Muscle of leg (tissue), 11 donors: ENCODE measurements around the gene ZNF423. TPM values are rescaled to one million over a fixed set of nuclear protein-coding genes. Genes with fewer than 3 reads are reported as not detected.

Source experiments
- DNase-seq: peaks from one replicate; pipeline ENCODE4 v3.0.0; 2013
- H3K27ac ChIP-seq: one replicate; pipeline ENCODE4 v1.5.1; 2013; ENCODE audit warnings: mild to moderate bottlenecking, low read length, control low read depth
- H3K27me3 ChIP-seq: one replicate; pipeline ENCODE4 v1.6.1; 2013; ENCODE audit warnings: low read length; ENCODE audit not compliant: control insufficient read depth, insufficient read depth
- H3K36me3 ChIP-seq: one replicate; pipeline ENCODE4 v1.6.1; 2013; ENCODE audit warnings: low read length; ENCODE audit not compliant: control insufficient read depth, insufficient read depth
- H3K4me1 ChIP-seq: one replicate; pipeline ENCODE4 v1.6.1; 2013; ENCODE audit warnings: low read length; ENCODE audit not compliant: control insufficient read depth, insufficient read depth
- H3K4me3 ChIP-seq: one replicate; pipeline ENCODE4 v1.5.1; 2013; ENCODE audit warnings: low read length, control low read depth
- H3K9me3 ChIP-seq: replicated peaks from 2 replicates; pipeline ENCODE4 v1.6.1; 2013; ENCODE audit warnings: low read depth, low read length; ENCODE audit not compliant: control insufficient read depth
- WGBS: methylation state at CpG from one replicate; pipeline ENCODE4 v1.1.5; 2013; ENCODE audit warnings: missing lambda C conversion rate; ENCODE audit not compliant: insufficient coverage; 5-methylcytosine and 5-hydroxymethylcytosine counted together
- polyA plus RNA-seq, 8 donors: library from polyadenylated mRNA; unstranded; fragments of 120-200 nt; gene quantifications; one replicate each; pipeline versions ENCODE4 v1.2.1 to v1.2.3, GENCODE V29; 2013; ENCODE audit warnings: inconsistent platforms in 1 of 8, low replicate concordance in 1 of 8; ENCODE audit not compliant: insufficient read length in 8 of 8, insufficient read depth in 1 of 8
- total RNA-seq: library from RNA; stranded (reverse); fragments of 120-200 nt; gene quantifications from one replicate; pipeline ENCODE4 v1.2.4, GENCODE V29; 2013

ZNF423 gene
- total and polyA plus RNA-seq, 9 donors = 15.8 to 30.0 (median 25.5) TPM

DNA sequence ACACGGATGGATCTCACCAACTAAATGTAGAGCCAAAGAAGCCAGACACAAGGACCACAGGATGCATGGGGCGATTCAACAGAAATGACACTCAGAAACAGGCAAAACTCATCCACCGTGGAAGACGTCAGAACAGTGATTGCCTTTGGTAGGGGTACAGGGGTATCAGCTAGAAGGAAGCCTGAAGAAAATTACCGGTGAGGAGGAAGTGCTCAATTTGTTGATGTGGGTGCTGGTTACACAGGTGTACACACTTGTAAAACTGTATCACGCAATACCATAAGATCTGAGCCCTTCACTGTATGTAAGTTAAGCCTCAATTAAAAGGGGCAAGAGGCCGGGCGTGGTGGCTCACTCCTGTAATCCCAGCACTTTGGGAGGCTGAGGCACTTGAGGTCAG lies 256.2 kb downstream of the ZNF423 start:
- Histone ChIP-seq H3K27me3 (no peaks in the 10 kb centered on the region), H3K9me3 (no peaks in the 10 kb centered on the region), H3K27ac (no peak overlapping the region), H3K4me1 (peaks cover 32% of the 10 kb centered on the region), H3K36me3 (no peaks in the 10 kb centered on the region), H3K4me3 (no peak overlapping the region)
- DNase-seq = no peak
- WGBS = 96% methylated on average over 4 of the region's 8 CpGs

DNA sequence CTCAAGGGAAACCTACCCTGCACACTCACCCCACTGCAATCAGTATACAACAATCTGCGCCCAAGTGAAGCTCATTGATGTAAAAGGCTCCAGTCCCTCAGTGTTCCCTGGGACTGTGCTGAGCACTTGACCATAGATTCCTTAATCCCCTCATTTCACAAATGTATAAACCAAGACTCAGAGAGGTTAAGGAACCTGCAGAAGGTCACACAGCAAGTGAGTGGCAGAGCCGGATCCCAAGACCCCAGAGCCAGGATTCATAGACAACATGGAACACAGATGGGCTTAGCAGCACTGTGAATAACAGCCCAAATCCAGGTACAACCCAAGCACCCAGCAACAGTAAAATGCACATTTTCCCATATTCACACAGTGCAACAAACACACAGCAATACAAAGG lies 256.6 kb downstream of the ZNF423 start:
- WGBS = 95% methylated on average over 2 of the region's 2 CpGs
- Histone ChIP-seq H3K9me3 (no peaks in the 10 kb centered on the region), H3K4me1 (peaks cover 35% of the 10 kb centered on the region)

DNA sequence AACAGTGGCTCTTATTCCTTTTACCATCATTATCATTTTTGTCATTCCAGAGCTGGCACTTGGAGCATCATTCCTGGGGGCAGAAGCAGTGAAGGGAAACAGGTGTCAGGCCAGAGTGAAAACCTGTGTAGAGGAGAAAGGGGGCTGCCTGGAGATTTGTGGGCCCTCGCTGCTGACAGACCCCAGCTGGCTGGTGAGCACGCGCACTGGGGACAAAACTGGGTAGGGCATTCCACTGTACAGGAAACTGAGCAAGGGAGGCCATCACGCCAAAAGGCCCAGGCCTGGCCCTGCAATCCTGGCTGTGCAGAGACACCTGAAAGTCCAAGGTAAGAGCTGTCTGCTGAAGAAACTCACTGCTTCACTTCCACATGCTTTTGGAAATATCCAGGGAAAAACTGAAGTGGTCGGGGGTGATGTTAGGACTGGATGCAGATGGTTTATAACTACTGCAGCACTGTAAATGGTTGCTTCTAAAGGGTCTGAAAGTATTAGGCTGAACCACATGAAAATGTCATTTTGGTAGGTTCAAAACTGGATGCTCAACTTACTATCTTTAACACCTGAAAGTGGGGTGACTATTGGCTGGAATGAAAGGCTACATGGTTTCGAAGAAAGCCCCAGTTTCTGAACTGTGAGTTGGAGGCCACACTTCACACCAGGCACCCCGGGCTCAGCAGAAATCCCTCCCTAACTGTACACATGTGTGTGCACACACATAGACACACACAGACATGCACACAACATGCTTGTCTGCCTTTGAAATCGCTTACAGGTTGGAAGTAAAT lies 257.3 kb downstream of the ZNF423 start:
- Histone ChIP-seq H3K4me1 (peaks cover 42% of the 10 kb centered on the region), H3K27me3 (no peaks in the 10 kb centered on the region), H3K36me3 (no peaks in the 10 kb centered on the region), H3K27ac (no peak overlapping the region), H3K9me3 (no peaks in the 10 kb centered on the region), H3K4me3 (no peak overlapping the region)
- no peak for DNase-seq
- WGBS = 57% methylated on average over 4 of the region's 8 CpGs

More for the DNA sequence above, 256.6 kb downstream of the ZNF423 start:
- no peak overlapping the region for H3K27ac ChIP-seq
- no peaks in the 10 kb centered on the region for H3K36me3 ChIP-seq
- H3K27me3 ChIP-seq = no peaks in the 10 kb centered on the region
- DNase-seq = no peak
- H3K4me3 ChIP-seq = no peak overlapping the region

DNA sequence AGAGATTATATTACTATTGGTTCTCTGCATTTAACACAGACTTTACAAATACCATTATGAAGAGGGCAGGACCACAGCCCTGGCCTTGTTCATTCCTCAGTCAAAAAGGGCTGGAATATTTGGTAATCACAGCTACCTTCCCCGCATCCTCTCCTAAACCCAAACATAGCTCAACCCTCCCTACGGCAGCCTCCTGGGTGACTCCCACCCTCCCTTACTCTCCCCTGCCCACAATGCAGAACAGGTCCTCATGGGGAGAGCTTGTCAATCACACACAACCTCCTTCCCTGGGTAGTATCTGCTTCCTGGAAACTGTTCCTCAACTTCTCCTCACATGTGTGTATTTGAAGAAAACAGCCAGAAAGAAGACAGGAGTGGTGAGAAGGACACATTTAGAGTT lies 258.1 kb downstream of the ZNF423 start:
- Histone ChIP-seq H3K4me3 (no peak overlapping the region), H3K27me3 (no peaks in the 10 kb centered on the region), H3K36me3 (no peaks in the 10 kb centered on the region), H3K4me1 (peaks cover 46% of the 10 kb centered on the region), H3K27ac (peak overlapping the region; percentile 80), H3K9me3 (no peaks in the 10 kb centered on the region)
- no peak for DNase-seq
- 100% methylated on average over 1 of the region's 2 CpGs for WGBS

DNA sequence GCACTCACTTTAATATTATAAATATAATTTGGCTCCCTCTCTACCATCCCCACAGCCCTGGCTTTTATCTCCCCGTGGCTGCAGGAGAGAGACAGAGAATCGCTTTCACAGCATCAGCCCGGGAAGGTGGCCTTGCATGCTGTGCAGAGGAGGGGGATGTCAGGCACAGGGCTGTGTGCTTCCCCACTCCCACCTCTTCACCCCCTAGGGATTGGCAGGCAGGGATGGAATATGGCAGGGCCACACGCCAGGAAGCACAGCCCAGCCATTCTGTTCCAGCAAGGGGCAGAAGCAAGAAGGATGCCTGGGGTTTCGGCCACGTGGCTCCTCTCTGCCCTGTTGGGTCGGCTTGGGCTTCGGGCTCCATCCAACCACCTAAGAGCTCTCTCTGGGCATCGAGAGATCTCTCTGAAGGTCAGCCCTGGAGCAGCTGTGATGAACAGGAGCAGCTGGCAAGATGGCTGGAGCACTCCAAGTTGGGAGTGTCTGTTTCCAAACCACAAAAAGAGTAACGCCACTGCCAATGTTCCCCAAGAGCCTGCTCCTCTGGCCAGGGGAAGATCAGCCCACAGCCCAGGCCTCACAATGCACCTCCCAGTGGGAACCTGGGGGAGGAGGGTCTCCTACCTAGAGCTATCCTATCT lies 259.1 kb downstream of the ZNF423 start:
- Histone ChIP-seq H3K36me3 (no peaks in the 10 kb centered on the region), H3K27ac (peak overlapping the region; percentile 80), H3K4me3 (no peak overlapping the region), H3K4me1 (peaks cover 52% of the 10 kb centered on the region), H3K27me3 (no peaks in the 10 kb centered on the region), H3K9me3 (no peaks in the 10 kb centered on the region)
- 20% methylated on average over 2 of the region's 10 CpGs for WGBS
- DNase-seq = peak; percentile 83

DNA sequence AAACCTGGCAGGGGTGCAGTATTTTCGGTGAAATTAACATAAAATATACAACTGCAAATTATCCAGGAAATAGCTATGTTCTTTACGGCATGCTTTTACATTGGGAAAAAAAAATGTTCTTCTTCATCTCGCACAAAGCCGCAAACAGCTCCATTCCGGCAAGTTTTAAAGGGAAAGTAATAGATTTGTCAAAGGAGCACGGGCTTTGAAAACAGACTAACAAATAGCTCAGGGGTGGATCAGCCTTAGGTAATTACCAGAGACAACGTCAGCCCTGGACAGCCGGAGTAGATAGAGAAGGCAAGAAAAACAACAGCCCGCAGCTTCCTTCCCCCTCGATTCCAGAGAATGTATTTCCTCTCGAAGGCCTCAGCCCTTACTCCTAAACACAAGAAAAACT lies 259.8 kb downstream of the ZNF423 start:
- Histone ChIP-seq H3K9me3 (no peaks in the 10 kb centered on the region), H3K27me3 (no peaks in the 10 kb centered on the region), H3K4me1 (peaks cover 52% of the 10 kb centered on the region), H3K36me3 (no peaks in the 10 kb centered on the region), H3K27ac (peak overlapping the region; percentile 80), H3K4me3 (no peak overlapping the region)
- peak; percentile 78 for DNase-seq
- WGBS = 0% methylated on average over 3 of the region's 11 CpGs

DNA sequence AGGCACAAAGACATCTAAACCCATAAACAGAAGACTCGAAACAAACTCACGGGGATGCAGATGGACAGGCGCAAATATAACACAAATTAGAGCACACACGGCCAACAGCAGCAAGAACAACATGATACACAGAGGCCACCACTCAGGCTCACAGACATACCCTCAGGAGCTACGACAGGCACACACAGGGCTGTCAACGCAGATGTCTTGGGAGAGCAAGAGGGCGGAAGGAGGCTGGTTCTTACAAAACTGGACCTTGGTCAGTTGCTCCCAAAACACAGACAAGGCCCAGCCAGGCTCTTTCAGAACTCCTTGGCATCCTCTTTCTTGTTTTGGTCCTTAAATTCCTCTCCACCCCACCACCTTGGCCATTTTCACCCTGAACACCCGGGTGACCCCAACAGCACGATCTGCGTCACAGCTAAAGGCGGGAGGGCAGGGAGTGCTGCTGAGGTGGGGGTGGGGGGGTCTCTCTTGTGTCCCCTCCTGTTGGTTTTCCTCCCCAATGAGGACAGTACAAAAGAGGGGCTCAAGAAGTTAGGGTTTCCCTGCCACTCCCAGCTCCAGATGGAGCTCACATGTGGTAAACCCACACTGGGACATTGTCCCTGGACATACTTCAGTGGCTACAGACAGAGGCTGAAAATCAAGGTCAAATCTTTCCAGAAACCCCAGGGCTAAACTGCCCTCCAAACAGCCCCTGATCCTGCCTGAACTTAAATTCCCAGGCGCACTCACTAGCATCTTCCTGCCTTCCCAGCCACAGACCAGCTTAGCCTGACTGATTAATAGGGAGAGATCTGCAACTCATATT lies 261.0 kb downstream of the ZNF423 start:
- peak overlapping the region; percentile 80 for H3K27ac ChIP-seq
- WGBS = 76% methylated on average over 4 of the region's 12 CpGs

DNA sequence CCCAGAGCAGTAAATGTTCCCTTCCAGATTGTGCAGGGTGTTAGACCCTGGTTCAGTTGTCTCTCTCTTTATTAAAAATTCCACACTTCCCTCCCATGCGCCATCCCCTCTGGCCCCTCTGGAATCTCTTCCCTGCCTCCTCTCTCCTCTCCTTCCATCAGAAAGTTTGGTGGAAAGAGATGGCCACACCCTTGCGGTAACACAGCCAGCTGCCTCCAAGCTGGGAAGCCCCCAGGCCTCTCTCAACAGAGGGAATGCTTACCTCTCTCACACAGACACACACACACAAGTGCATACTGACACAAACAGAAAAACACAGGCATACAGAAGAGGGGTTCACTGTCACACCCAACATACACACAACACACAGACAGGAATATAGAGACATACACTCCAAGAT lies 261.8 kb downstream of the ZNF423 start:
- no CpG with 5 or more reads among the region's 2 CpGs for WGBS
- Histone ChIP-seq H3K36me3 (no peaks in the 10 kb centered on the region), H3K9me3 (no peaks in the 10 kb centered on the region), H3K27me3 (no peaks in the 10 kb centered on the region), H3K27ac (peak overlapping the region; percentile 80), H3K4me3 (no peak overlapping the region), H3K4me1 (peaks cover 67% of the 10 kb centered on the region)
- peak; percentile 48 for DNase-seq

More for the DNA sequence above, 261.0 kb downstream of the ZNF423 start:
- Histone ChIP-seq H3K4me3 (no peak overlapping the region), H3K27me3 (no peaks in the 10 kb centered on the region), H3K36me3 (no peaks in the 10 kb centered on the region), H3K9me3 (no peaks in the 10 kb centered on the region), H3K4me1 (peaks cover 60% of the 10 kb centered on the region)
- DNase-seq = no peak

DNA sequence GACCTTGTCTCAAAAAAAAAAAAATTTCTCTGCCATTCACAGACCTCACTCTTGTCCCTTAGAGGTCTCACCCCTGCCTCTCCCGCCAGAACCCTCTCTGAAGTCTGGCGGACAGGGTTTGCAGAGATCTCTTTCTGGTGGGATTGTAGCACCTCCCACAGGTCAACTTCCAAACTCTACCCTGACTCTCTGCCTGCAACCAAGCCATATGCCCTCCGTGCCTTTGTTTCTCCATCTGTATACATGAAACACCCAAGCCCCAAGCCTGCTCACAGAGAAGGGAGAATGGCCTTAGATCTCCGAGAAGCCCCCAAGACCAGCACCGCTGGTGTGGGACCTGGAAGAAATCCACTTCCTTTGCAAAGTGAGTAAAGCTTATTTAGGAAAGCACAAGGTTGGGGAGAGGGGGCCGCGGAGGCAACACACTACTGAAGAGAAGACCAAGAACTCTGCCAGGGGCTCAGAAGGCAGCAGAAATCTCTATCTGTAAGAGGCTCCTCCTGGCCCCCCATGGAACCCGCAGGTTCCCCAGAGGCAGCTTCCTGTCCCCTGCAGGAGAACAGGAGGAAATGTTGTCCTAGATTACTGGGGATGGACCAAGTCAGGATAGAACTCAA lies 262.4 kb downstream of the ZNF423 start:
- peaks cover 69% of the 10 kb centered on the region for H3K4me1 ChIP-seq
- no peak overlapping the region for H3K4me3 ChIP-seq
- no peaks in the 10 kb centered on the region for H3K36me3 ChIP-seq
- 74% methylated on average over 3 of the region's 8 CpGs for WGBS
- no peak overlapping the region for H3K27ac ChIP-seq
- H3K27me3 ChIP-seq = no peaks in the 10 kb centered on the region
- no peak for DNase-seq
- no peaks in the 10 kb centered on the region for H3K9me3 ChIP-seq
